NCI-H146 (cell line): ENCODE data around the gene TNFRSF25.

Source experiments
- DNase-seq: peaks from one replicate; lab custom pipeline; 2025; lab: John Stamatoyannopoulos, UW

TNFRSF25 gene

DNA sequence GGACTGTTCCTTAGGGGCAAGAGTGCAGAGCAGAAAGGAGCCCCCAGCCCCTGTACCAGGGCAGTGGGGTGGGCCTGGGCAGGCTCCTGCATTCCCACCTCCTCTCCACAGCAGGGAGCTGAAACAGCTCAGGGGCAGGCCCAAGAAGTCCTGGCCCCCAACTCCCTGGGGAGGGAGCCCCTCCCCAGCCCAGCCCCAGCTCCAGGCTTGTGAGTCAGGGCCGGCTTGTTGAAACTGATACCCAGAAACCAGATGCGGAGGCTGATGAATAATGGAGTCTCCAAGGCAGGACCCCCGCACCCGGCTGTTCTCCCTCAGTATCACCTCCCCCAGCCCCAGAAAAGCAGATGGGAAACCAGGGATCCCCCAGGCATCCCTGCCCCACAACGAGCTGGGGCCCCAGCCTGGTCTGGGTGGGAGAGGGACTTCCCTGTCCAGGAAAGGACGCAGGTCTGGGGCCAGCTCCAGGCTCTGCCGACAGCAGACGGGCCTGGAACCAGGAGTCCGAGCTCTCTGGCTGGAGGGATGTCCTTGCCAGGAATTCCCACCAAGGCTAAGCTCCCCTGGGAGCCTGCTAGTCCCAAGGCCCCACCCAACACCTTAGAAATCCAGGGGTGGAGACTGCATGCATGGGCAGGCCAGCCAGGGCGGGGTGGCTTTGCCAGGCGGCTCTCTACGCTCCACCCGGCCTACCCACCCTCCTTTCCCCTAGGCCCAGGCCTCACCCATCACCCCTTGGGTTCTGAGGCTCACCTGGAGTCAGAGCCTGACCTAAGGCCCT is 22.8 kb upstream of the TNFRSF25 start:
- no peak for DNase-seq

DNA sequence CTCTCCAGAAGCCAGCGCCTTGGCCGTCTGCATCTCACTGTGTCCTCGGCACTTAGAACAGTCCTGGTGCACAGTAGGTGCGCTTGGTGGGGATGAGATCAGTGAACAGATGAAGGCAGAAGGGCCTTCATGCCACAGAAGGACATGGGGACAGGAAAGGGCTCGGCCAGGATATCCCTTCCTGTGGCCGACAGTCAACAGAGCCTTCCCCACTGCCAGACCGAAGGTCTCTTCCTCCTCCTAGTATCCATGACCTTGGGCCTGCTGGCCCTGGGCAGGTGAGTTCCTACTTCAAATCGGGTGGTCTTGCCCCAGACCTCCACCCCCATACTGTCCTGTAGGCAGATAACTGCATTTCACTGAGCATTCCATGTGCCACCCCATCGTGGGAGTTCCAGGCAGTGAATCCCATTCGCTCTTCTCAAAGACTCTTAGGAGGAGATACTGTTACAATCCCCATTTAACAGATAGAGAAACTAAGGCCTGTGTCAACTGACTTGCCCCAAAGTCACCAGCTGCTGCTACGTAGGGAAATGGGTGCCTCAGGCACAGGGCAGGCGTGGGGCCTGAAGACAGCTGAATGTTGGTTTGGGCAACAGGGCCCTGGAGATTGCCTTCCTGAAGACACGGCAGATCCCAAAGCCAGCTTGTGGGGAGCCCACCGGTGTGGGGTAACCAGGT is 22.0 kb upstream of the TNFRSF25 start:
- no peak for DNase-seq

DNA sequence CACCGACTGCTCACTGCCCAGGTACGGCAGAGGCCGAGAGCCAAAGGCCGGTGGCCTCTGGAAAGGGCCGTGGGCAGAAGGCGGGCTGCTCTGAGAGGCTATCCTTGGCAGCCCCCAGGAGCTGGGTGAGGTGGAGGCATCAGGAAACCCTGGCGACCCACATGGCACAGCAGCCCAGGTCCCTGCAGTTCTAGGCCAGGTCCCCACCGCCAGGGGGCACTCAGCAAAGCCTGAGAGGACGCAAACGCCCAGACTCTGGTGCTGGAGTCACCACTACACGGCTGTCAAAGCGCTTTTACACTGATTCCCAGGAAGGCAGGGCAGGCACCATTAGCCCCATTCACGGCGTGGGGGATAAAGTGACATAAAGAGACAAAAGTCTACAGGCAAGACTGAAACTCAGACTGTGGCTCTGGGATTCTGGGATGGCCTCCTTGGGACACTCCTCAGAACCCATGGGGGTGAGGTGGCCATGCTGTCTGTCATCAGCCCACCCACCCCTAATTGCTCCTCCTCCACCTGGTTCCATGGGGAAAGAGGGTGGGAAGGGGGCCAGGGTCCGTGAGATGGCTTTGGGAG is 20.5 kb upstream of the TNFRSF25 start:
- DNase-seq, result peak; percentile 81

DNA sequence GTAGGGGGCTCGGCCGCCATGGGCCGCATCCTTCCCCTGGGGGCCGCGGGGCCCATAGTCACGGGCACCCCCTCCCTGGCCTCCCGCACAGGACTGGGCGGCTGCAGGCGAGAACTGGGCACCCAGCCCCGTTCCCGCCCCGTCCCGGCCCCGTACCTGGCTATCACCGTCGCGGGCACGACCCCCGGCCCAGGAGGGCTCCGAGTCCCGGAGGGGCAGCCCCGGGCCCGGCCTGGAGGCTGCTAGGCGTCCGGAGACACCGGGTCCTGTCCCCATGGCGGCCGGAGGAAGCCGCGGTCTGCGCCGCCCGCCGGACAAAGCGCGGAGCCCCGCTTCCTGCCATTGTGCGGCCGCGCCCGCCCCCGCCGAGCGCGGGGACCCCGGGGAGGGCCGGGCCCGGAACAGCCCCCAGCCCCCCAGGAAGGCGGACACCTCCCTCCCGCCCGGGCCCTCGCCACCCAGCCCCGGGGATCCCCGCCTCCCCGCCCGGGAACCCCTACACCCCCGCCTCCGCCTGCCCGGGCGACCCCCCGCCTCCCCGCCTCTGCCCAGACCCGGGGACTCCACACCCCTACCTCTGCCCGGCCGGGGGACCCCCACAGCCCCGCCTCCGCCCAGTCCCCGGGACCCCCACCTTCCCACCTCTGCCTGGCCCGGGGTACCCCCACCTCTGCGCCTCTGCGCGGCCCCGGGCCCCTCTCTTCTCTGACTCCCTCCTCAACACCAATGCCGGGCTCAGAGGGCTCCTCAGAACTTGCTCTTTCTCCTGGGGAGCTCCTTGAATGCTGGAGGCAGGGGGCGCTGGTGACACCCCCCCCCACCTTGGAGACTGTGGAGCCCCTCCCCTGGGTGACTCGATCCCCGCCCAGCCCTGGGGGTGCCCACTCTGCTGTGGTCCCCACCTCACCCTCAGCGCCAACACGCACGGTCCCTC is 19.5 kb upstream of the TNFRSF25 start:
- DNase-seq, result no peak

DNA sequence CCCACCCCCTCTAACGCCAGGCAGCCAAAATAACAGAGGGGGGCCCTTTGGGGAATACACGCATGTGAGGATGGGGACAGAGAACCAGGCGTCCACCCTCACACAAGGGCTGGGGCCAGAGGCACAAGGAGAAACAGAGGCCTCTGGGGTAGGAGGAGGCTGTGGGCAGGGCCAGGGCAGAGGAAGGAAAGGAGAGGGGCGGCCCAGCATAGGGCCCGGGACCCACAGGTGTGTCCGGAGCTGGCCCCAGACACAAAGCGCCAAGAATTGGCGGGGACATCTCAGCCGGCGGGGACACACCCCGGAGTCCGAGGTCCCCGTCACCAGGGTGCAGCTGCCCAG is 18.8 kb upstream of the TNFRSF25 start:
- peak; percentile 11 for DNase-seq

DNA sequence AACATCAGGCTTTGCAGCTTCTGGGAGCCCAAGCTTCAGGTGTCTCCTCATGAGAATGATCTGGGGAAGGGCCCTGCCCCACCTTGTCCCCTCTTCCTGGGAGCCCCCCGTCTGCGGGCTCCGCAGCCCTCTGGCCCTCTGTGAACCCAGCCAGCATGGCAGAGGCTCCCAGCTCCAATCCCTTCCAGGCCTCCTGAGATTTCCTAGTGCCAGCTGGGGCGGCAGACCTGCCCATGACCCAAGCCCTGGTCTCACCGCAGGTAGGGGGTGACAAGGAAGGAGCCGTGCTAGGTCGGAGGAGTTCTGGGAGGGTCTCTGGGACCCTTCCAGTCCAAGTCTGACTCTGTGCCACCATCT is 17.8 kb upstream of the TNFRSF25 start:
- no peak for DNase-seq

DNA sequence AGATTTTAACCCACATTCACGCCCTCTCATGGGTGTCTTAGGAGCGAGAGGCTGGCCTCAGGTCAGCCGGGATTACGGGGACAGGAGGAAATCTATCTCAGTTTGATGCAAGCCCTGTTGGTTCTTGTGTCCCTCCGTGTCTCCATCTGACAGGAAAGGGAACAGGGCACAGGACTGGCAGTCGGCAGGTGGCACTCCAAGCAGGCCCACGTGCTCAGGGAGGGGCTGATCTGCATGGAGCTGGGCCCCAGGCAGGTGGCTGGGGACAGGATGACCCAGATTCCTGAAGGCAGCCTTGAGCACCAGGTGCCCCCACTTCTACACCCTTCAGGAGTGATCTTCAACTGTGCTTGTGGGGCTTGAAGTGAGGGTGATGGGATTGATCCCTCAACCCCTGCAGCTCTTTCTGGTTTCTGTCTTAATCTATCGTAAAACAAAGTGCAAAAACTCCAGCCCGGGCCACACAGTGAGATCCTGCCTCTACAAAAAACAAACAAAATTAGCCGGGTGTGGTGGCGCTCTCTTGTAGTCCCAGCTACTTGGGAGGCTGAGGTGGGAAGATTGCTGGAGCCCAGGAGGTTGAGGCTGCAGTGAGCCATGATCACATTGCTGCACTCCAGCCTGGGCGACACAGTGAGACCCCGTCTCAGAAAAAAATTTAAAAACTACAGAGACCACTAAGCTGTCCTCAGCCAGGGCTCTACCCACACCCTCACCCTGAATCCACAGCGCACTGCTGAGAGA is 17.2 kb upstream of the TNFRSF25 start:
- DNase-seq, result peak; percentile 19

DNA sequence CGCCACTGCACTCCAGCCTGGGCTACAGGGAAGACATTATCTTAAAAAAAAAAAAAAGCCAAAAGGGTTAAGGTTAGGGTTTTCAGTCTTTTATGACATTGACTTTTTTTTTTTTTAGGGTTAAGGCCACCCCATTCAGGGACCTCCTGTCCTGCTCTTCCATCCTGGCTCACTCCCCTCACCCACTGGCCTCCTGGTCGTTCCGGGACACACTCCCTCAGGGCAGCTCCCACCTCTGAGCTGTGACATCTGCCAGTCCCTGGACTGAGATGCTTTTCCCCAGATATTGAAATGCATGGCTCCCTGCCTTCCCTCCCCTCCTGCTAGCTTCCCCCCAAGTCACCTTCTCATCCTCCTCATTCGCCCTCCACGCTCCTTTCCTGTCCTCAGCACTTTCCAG is 15.8 kb upstream of the TNFRSF25 start:
- no peak for DNase-seq

DNA sequence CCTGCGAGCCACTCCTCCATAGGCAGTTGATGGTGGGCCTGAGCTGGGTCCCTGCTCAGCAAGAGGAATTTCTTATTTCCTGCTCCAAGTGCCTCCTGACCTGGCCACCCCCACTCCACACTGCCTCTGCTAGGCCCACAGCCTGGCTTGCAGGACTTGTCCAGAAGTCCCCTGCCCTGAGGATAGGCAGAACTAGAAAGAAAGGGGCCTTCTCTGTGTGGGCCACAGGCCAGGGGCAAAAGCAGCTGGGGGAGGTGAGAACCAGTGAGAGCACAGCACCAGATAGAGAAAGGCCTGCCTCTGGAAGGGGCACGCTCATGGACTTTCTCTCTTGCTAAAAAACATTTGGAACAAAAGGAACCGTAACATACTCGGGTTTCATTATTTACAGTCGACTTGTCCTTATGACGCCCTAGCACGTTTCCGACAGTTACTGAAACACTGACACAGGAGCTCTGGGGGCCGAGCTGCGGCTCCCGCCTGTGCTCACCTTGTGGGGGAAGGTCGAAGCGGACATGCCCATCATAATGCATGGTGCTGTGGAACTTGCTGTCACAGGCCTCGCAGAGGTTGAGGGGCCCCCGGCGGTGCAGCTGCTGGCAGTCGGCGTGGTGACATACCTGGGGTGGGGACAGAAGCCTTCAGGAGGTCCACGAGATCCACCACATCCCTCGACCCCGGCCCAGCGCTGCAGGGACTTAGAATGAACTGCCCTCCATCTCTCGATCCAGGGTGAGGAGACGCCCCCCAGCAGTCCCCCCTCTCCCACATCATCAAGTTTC is 11.3 kb upstream of the TNFRSF25 start:
- no peak for DNase-seq

DNA sequence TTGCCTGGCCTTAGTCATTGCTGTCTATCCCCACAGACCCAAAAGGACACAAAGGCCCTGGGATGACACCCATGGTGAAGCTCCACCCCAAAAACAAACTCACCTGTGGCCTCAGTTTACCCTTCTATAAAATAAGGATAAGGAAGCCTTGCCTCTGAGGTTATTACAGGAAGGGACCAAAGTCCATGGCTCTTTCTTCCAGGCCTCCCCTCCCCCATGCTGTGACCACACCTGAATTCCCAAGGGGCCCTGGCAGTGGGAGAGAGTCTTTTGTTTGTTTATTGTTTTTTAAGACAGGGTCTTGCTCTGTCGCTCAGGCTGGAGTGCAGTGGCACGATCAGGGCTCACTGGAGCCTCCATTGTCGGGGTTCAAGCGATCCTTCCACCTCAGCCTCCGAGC is 10.5 kb upstream of the TNFRSF25 start:
- no peak for DNase-seq

DNA sequence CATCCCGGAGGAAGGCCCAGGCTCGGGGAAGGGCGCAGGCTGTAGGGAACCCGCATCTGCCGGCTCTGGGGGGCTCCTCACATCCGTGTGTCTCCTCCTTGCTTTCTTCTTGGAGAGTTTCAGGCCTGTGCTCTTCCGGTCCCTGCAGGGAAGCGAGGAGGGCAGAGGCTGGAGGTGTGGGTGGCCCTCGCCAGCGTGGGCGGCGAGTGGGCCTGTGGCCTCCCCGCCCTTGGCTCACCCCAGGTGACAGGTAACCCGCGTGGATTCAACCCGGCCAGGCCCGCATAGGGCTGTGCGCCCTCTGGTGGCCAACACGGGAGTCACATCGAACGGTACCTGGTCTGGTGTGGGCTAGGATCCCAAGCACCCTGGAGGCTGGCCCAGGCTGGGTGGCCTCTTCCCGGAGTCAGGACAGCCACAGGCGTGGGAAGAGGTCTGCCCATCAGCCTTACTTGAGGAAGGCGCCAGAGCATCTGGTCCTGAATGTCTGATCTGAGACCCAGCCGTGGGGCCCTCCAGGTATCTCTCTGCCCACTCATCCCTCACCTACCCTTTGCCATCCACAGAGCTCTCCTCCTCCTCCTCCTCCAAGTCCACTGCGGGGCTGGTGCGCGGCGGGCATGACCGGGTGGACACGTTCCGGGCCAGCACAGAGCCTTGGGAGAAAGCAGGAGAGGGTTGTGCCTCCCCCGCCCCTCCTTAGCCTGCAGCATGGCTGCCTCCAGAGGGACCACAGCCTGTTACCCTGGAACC is 9.6 kb upstream of the TNFRSF25 start:
- DNase-seq, result peak; percentile 44

DNA sequence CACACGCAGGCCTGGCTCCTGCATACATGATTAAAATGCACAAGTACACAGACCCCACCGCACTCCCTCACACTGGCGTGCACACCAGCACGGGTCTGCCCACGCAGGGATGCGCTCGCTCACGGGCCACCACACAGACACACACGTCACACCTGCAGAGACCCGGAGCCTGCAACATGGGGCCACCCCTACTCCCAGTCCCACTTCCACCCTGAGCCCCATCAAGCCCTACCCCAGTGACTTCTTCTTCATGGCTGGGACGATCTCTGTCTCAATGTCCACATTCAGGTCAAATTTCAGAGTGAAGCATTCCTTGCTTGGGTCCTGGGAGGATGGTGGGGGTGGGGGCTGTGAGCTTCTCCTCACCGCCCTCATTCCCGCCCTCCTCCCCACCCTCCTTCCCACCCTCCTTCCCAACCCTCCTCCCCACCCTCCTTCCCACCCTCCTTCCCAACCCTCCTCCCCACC is 8.9 kb upstream of the TNFRSF25 start:
- peak; percentile 29 for DNase-seq

DNA sequence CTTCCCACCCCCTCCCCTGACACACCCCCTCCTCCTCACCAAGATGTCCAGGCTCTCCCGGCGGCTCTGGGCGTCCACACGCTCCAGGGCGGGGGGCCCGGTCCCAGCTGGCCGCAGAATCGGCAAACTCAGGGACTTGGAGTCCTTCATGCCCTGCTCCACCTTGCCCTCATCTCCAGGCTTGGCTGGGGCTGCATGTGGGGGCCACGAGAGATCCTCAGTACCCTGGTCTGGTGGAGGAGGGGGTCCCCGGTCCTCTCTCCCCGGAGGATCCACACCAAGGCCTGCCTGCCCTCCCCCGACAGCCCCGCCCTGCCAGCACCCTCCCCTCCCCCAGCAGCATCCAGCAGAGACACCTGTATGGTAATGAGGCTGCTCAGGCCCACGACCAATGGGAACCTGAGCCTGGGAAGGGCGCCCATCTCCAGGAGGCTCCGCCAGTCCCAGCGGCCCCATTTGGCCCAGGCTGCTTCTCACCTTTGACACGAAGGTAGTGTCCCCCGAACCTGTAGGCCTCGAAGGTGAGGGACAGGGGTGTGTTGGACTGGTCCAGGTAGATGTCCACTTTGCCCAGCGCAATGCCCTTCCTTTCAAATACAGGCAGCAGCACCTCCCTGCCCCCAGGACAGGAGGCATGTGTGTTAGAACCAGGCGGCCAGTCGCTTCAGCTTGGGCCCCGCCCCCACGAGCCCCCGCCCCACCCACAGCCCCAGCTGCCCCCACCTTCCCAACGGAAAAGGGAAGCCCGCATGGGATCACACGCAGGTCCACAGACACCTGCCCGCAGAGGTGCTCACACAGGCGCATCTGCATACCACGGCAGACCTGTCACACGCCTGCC is 8.2 kb upstream of the TNFRSF25 start:
- peak; percentile 89 for DNase-seq

DNA sequence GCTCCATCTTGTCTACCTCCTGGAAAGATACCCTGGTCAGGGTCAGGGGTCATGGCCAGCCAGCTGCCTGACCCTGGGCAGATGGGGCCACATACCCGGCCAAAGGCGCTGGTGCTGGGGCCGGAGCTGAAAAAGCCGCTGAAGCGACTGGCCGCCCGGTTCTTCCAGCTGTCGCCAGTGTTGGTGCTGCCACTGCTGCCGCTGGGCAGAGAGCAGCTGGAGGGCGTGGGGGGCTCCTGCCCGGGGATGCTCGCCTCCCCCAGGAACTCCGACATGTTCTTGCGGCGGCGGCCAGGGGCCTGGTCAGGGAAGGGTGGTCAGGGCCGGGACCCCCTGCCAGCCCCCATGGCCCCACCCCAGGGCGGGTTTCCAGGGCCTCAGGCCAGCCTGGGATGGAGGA is 7.2 kb upstream of the TNFRSF25 start:
- no peak for DNase-seq

DNA sequence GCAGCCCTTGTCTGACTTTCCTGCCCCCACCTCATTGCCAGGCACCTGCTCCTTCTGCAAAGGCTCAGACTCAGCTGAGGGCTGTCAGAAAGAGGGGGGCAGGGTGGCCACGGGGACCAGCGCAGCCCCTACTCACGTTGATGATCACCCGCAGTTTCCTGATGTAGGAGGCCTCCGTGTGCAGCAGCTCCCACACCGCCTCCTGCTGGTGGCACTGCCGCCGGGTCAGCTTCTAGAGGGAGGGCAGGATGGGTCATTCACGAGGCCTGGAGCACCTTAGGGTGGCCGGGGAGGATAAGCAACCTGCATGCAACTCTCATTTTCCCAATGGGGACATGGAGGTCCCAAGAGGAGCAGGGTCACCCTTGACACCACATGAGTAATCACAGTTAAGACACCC is 6.4 kb upstream of the TNFRSF25 start:
- DNase-seq, result no peak

DNA sequence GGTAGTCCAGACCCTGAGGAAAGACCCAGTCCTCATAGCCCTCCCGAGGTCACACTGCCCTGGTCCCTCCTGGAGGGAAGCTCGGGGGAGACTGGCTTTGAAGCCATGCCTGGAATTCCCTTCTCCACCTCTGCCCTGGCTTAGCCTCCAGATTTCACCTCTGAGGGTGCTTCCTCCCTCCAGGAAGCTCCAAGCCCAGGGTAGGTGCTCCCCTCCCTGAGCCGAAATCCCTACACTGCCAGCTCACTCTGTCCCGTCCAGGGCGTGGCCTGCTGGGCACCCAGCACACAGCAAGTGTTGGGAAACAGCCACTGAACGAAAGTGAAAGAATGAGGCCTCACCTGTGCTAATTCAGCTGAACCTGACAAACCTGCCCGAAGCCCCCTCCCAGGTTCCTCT is 6.0 kb upstream of the TNFRSF25 start:
- DNase-seq, result no peak

DNA sequence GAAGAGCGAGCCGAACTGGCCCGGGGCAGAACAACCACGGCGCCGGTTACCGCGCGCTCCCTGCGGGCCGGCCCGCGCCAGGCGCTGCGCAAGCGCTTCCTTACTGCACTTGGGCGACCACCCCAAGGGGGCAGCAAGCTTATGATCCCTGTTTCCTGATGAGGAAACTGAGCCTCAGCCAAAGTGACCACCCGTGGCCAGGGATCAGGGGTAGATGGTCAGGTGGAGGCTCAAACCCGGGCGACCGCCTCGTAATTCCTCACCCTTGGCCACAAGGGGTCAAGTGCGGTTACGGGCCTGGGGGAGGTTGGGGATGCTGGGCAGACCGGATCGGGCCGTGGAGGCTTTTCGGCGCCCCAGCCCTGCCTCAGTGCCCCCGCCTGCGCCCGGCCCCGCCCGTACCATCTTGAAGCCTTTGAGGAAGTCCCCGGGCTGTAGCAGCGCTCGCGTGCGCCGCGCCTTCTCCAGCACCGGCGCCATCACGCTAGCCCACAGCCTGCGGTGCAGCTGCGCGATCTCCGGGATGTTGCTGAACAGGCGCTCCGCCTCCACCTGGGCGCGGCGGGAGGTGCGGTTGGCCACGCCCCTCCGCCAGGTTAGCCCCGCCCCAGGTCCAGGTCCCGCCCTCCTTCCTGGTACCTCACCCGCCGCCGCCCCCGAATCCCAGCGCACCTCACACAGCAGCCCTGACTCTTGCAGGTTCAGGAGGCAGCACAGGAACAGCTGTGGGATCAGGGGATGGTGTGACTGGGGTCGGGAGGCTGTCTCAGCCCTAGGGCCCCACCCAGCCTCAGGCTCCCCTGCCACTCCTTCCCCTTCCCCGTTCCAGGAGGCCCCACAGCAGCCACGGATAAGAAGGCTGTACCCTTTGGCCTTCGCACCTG is 5.4 kb upstream of the TNFRSF25 start:
- no peak for DNase-seq
